HS-27A (cell line): ENCODE measurements around the gene KRT24.
"Not testable (repeated sequence)": the region's sequence is repeated elsewhere in the genome, so short reads cannot be mapped to it uniquely, and the experiment has no call there.

ENCODE experiments used
- DNase-seq: peaks from one replicate; pipeline ENCODE4 v3.0.0-alpha.2; 2012; ENCODE audit warnings: low read depth, missing footprints

KRT24 gene

DNA sequence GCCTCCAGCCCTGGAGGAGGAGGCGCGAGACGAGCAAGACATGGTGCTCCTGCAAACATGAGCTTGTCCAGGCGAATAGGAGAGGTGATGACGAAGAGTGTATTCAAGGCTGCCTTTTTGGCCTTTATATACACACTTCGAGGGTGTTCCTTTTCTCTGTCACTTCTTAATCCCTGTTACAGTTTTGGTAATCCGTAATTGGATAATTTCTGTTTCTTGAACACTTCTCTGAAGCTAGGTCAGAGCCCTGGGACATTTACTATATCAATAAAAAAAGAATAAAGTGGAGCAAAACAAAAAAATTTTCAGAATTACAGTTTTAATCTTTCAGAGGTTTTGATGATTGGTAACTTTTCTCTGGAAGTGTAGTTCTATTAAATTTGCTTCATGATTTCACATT lies at the start of gene KRT24:
TSS of gene KRT24 (minus strand) at position 101 of the 400 bp plus-strand sequence. CDS start at position 42, 59 bp downstream.
- DNase-seq = no peak

DNA sequence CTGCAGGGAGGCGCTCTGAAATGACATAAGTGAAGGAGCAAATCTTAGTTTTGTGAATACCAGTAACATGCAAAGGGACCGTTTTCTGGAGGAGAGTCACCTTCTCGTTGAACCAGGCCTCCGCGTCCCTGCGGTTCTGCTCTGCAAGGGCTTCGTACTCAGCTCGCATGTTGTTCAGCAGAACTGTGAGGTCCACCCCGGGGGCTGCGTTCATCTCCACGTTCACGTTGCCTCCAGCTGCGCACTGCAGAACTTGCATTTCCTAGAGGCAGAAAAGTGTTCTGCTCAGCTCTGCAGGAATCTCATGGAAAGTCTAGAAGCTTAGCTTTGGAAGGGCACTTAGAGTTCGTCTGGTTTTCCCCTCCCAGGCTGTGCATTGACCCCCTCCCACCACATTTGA lies 47.5 kb upstream of the KRT24 start:
- DNase-seq = no peak

DNA sequence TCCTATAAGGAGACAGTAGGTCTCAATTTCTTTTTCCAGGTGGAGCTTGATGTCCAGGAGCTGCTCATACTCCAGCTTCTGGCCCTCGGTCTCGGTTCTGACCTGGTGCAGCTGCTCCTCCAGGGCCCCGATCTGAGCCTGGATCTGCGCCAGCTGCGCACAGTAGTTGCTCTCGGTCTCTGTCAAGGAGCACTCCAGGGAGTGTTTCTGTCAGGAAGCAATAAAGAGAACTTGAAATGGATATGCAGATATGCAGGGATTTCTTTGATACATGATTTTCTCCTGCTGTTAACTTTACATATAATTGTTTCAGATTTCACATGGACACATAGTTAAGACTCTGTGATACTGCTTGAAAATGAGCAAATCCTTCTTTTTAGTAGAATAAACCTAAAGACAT lies 46.8 kb upstream of the KRT24 start:
- no peak for DNase-seq

DNA sequence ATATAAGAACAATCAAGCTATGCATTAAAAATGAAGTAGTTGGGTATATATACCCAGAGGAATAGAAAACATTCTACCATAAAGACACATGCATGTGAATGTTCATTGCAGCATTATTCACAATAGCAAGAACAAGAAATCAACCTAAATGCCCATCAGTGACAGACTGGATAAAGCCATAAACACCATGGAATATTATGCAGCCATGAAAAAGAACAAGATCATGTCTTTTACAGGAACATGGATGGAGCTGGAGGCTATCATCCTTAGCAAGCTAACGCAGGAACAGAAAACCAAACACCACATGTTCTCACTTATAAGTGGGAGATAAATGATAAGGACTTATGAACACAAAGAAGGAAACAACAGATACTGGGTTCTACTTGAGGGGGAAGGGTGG lies 45.1 kb upstream of the KRT24 start:
- not testable (repeated sequence) for DNase-seq

DNA sequence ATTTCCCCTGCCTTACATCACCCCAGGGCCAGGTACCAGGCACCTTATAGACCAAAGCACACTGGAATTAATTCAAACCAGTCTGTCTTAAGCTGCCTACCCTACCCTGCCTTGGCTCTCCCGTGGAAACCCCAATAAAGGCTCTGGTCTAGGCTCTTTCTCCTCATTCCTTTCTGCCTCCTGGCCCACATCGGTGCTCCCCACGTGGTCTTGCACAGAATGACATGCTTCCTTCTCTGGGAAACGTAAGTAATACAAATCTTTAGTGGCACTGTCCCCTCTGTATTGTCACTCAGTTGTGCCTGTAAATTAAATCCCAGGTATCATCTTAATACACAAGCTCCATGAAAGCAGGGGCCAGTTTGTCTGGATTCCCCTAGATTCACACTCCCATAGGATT lies 35.0 kb upstream of the KRT24 start:
- DNase-seq = no peak

DNA sequence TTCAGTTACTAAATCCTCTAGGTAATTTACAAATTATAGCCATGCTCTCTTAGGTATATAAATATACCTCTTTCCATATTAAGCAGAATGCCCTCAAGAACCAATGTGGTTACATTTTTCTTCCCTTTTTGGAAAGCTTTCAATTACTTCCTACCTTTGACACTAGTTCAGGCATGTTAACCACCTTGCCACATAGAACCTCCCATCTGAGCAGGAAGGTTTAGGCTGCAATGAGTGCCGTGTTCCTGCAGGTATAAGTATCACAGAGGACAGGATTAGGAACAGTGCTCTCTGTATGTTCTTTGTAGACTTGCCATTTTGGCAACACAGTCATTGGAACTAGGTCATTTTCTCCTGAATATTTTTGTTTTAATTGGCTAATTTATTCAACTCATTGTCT lies 31.5 kb upstream of the KRT24 start:
- no peak for DNase-seq

DNA sequence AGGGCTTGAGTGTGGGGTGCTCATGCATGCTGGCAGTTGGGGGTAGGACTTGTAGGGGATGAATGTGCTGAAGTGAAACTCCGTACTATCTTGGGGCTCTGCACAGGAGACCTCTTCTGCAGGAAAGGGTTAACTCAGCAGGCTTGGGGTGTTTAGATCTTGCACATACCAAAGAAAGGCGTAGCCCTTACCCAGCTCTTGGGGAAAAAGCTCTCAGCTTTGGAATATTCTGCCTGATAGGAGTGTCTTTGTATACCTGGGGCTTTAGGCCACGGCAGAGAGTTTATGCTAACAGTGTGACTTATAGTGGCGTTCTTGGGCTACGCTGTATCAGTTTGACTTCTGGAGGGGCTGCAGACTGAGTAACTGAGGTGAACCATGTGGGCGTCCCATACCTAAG lies 30.5 kb upstream of the KRT24 start:
- no peak for DNase-seq

DNA sequence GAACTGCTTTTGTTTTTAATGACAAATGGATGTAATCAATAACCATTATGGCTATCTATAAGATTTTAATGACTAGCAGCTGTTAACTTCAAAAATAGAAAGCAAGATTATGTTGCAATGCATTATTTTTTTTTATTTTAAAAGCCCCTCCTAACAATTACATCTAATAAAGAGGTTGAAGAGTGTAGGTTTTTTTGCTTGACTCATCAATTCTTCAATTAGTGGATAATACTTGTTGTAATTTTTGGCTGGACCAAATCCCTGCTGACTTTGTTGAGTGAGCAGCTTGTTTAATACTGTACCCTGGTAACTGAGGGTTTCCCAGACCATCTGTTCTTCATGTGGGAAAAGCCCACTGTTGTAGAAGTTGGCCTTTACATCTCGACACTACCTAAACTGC lies 27.4 kb upstream of the KRT24 start:
- no peak for DNase-seq

DNA sequence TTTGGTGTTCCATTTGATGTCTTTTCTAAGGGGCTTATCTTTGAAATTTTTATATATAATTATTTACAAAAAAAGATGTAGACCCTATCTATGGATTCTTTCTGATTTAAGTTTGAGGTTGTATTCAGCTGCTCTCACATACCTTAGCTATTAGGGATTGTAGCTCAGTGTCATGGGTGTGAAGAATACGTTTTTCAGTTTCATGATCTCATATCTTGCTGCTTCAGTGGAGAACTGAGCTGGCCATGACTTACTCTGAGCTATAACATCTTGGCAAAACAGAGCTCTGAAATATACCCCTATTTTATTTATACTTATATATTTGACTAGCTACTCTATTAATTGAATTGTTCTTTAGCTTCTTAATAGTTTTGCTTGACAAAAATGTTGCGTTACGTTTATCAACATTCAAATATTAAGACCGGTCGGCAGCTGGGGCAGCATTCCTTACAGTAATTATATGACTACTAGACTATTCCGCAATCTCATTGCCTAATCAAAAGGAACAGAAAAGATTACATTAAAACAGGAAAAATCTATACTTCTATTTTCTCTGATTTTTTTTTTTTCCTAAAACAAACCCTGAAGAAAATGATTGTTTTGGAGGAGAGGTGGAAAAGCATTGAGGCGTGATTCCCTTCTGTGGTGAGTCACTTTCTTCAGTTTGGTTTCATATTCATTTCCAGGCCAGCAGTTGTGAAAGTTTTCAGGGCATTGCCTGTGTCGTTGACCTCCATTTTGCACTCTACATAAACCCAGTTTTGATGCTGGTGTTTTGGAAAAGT lies 24.1 kb upstream of the KRT24 start:
- no peak for DNase-seq

DNA sequence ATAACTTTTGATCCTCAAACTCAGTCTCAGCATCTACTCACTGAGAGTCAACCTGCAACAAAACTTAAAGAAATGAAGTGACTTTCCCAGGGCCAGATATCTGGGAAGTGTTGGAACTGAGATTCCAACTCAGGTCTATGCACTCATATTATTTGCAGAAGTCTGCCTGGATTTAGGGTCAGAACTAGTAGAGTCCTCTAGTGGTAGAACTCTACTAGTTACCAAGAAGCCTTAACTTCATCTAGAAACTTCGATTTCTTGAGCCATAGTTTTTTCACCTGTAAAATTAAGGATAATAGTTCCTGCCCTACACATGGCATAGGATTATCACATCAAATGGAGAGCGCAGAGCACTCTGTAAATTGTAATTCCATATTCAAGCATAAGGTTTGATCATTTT lies 23.4 kb upstream of the KRT24 start:
- DNase-seq = no peak

DNA sequence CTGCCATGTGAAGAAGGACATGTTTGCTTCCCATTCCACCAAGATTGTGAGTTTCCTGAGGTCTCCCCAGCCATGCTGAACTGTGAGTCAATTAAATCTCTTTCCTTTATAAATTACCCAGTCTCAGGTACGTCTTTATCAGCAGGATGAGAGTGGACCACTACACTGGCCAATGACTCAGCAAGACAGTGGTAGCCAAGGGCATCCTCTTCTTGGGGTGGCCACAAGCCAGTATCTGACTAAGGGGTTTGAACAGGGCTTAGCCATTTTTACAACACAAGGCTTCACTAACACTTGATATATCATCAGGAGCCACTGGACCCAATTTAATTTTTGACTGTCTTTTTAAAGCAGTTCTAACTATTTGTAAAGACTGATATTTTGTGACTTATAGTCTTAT lies 21.1 kb upstream of the KRT24 start:
- DNase-seq = no peak

DNA sequence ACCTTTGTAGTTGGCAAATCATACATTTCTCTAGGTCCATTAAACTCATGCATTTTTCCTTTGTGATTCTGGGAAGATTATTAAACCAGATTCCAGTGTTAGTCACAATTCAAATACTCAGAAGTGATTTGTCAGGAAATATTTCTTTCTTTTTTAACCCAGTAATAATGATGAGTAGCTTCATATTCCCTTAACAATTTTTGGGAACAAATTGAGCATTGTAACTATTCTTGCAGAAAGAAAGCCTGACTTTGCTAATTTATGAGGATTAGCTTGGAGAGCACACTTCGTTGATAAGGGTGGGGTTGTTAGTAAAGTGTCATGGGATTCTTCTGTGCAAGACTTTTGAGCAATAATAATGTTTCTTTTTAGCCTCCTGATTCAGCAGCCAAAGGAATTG lies 18.7 kb upstream of the KRT24 start:
- DNase-seq = no peak

DNA sequence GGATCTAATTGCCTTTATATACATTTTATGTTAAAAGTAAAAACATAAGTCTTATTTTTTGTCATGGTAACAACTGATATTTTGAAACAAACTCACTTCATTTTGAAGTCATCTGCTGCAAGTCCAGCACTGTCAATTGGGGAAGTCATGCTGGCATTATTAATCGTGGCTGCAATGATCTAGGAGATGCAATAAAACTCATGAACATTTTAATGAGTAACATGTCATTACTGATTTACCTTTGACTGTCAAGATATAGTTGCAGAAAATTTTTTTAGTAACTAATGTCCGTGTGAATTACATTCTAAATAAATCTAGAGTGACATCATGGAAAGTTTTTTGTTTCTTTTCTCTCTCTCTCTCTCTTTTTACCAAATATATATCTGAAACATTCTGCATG lies 17.3 kb upstream of the KRT24 start:
- no peak for DNase-seq

DNA sequence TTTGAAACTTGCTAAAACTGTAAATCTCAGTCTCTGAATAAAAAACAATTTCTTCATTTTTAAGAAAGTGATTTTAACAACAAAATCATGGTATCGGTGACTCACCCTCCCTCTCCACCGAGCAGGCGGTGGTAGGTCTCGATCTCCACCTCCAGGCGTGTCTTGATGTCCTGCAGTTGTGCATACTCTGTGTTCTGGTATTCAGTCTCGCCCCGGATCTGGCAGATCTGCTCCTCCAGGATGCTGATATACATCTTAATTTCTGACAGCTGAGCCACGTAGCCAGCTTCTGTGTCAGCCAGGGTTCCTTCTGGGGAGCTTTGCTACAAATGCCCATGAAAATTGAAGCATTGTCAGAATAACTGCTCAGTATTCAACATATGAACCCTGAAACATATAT lies 15.4 kb upstream of the KRT24 start:
- no peak for DNase-seq

DNA sequence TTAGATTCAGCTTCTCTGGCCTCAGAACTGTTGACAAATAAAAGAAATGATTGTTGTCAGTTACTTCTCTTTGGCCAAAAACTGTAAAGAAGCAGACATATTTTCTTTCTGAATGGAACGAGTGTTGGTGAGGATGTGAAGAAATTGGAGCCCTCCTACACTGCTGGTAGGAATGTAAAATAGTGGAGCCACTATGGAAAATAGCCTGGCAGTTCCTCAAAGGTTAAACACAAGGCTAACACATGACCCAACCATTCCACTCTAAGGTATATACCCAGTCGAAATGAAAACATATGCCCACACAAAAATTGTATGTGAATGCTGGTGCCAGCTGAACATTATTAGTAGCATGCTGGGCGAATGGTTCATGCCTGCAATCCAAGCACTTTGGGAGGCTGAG lies 14.2 kb upstream of the KRT24 start:
- no peak for DNase-seq

DNA sequence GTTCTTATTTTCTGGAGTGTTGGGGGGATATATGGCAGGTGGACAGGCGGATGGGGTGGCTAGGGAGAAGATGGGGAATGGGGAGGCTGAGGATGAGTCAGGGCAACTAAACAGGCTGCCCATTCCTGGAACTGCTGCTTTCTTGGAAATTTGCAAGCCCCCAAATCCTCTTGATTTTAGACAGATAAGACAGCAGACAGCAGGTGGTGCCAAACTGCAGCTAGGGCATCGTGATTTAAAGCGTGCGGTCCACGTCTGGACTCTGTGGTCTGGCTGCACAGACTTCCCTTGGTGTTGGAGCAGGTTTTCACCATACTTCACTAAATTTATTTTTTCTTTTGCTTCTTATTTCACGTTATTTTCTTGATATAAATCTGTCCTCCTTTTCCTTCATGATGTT lies 10.9 kb upstream of the KRT24 start:
- DNase-seq = no peak

DNA sequence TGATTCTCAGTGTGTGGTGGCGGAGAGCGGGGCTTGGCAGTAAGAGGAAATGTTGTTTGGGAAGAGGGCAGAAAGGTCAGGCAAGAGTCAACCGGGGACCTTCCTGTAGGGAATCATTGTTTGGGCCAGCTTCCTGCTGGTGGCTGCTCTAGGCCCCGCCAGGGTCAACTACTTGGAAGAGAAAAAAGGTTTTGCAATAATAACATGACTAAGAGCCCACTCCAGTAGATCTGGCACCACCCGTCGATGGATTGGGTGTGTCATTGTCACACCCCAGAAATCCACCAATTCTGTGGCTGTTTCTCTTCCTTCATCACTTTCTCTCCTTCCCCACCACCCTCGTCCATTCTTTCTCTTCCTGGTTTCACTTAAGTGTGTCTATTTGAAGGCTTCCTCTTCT lies 4.2 kb upstream of the KRT24 start:
- DNase-seq = no peak

DNA sequence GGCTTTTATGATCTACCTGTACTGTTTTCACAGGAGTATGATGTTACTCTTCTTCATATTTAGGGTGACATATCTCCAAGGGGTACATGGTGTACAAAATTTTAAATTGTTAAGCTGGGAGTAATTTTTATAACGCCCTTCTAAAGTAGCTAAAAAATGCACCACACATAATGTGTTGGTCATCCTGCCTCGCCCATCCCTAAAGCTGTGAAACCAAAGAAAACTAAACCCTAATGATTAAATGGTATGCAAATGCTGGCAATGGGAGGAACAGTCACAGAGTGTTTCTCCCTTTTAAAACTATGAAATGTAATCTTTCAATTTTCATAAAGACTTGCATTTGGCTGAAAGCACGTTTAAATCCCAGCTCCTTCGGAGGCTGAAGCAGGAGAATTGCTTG lies 2.0 kb upstream of the KRT24 start:
- no peak for DNase-seq

DNA sequence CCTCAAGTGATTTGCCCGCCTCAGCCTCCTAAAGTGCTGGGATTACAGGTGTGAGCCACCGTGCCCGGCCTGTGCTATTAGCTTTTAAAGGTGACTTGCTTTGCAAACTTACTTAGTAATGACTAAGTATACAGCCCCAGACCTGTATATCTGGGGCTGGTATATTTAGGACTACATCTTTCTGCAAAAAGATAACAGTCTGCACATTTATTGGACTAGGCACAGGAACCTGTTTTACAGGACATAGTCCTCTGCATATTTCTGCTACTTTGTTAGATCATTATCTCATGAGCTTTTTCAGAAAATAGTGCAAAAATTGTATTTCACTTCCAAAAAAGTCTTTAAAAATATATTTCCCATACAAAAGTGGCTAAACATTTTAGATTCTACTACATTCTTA lies 1.3 kb downstream of the KRT24 start:
- DNase-seq = no peak

DNA sequence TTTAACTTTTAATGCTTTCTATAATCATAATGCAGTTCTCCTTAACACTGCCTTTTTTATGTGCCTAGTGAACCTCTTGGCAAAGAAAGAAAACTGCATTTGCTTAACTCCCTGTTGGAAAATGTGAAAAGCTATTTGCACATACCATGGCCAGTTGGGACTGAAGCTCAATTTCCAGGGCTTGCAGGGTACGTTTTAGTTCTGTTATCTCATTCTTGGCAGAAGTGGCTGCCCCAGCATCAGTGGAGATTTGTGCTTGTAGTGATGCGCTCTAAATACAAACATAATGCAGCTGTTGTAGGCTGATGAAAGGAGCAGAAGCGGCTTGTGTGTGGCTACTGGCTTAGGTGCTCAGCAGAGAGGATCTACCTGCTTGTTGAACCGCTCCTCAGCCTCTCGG lies 3.7 kb downstream of the KRT24 start:
- DNase-seq = no peak

DNA sequence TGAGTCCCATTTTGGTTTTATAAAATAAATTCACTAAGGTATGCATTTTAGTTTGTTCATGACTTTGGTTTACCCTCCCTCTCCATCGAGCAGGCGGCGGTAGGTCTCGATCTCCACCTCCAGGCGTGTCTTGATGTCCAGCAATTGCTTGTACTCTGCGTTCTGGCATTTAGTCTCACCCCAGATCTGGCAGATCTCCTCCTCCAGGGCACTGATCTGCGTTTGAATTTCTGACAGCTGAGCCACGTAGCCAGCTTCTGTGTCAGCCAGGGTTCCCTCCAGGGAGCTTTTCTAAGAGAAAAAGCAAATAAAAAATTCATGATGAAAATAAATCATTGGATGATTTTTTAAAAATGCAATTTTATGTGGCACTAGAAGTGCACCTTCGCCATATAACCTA lies 4.2 kb downstream of the KRT24 start:
- DNase-seq = no peak

DNA sequence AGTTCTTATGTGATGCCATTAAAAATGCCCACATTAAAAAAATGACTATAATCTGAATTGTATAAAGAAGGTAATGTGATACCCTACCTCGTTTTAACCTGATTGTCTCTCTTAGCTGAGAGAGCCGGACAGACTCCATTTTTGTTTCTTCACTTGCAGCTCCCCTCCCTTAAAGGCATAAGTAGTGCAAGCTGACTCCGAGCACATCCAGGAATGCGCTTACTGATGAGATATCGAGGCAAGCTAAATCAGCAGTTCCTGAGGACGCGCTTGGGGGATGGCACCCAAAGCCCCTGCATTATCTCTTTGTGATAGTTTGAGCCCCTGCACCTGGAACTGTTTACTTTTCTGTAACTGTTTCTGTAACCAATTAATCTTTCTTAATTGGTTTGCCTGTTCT lies 6.3 kb downstream of the KRT24 start:
- DNase-seq = no peak

DNA sequence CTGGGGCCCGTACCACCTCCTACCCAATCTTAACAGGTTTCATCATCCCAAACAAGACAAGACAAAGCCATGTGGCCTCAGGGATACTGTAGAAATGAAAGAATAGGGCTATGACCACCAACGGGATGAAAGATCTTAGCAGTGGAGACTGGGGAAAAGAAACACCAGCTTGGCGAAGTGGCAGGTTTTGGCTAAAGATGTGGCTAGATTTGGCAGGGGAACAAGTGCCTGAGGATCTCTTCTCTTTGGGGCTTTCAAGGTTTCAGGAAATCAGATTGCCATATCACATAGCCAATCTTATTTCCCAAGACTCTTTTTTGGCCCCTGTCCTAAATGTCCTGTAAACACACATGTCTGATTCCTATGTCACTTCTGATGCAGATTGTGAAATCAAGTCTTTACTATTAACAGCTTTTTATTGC lies 6.9 kb downstream of the KRT24 start:
- no peak for DNase-seq

DNA sequence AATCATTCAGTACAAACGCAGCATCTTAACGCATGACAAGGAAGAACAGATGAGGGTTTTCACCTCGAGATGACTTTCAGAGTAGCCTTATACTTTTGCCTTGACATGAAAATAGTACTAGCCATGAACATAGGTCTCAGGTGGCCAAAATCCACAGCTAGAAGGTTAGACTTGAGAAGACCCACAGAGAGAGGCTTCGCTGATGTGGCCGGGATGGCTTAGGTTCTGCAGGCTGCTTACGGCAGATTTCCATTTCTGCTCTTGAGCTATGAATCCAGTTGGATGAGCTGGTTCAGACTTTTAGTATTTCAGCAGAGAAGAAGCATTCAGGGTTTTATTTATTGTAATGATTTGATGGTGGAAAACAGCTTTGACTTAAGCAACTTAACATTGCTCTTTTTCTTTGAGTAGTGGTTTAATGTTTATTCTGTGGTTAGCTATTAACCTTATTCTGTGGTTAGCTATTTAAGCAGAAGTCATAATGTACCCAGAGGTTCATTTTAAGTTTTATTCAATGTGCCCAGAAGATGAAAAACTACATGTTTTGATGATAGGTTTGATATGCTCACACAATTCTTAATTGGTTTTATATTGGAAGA lies 7.6 kb downstream of the KRT24 start:
- no peak for DNase-seq
